GM19035 (cell line): ENCODE measurements around the gene MAML2.

Experiments
- ATAC-seq: cut with Tn5 transposase; IDR thresholded peaks from one replicate; pipeline ENCODE4 v1.9.1; 2021; ENCODE audit not compliant: unreplicated experiment

Gene MAML2

DNA sequence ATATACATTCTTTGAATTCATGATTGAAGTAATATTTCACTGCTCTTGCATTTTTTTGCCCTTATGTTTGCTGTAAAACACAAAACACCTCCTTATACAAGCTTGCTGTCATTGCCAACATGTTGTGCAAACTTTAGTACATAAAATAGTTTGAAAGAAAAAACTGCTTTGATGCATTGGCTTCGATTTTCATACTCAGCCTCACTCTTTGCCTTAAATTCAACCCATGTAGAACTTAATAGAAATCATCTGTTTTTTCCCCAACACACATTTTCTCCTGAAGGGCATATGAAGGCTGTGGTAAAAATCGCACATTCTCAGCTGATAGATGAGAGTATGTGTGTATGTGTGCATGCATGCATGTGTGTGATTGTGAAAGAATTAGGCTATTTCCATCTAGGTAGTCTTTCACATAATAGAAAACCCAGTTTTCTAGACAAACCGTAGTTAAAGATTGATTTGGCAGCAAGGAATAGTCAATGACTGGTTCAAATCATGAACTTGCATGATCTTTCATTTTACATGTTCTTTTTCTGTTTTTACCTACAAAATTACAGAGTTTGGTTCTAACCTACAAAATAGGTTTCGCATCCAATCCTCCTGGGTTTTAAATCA is 346.3 kb downstream of the MAML2 start:
- ATAC-seq, result no peak

- no peak for ATAC-seq
Observed at GRCh38 chr11:95994329-95994728, 348.7 kb downstream of the MAML2 start.

DNA sequence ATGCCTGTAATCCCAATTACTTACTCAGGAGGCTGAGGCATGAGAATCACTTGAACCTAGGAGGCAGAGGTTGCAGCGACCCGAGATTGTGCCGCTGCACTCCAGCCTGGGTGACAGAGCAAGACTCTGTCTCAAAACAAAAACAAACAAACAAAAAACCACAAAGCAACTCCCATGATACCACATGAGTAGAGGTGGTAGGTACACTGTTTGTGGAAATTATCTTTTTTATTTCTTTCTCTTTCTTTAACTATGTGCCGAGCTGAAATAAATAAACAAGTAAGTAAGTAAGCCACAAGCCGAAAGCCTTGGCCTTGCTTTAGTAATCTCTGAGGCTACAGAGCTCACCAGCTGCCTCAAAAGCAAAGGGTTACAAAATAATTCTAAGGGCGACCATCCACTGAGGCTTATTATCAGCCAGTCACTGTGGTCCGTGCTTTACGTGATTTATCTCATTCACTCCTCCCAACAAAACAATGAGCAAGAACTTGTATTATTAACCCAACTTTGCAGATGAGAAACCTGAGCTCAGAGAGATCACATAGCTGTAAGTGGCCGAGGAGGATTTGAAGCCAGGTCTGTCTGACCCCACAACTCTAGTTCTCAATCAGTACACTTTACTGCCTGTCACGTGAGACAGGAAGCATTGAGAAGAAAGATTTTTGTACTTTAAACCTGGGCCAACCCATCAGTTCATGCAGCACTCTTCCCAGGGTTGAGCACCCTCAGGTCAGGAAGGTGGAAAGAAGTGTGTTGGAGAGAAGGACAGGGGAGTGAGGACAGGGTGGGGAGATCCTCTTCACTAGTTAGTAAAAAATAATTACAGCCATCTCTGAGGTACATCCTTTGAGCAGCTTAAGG is 349.3 kb downstream of the MAML2 start:
- ATAC-seq, result no peak

DNA sequence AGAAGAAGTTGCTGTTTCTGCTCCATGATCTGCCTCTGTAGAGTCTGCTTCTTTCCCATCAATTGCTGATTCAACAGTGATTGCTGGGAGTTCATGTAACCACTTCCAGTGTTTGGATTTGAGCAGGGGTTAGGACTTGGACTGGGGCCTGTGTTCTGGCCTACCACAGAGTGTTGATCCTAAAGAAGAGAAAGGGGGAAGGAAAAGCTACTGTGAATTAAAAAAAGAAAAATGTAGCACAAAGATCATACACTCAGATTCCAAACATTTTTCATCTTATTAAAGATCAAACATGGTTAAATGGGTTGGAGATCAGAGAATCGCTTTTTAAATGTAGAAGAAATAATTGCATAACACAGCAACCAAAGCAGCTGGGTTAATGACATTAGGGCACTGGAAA is 351.4 kb downstream of the MAML2 start:
- no peak for ATAC-seq

GRCh38 chr11:95991101-95991500 is 351.9 kb downstream of the MAML2 start:
- no peak for ATAC-seq

DNA sequence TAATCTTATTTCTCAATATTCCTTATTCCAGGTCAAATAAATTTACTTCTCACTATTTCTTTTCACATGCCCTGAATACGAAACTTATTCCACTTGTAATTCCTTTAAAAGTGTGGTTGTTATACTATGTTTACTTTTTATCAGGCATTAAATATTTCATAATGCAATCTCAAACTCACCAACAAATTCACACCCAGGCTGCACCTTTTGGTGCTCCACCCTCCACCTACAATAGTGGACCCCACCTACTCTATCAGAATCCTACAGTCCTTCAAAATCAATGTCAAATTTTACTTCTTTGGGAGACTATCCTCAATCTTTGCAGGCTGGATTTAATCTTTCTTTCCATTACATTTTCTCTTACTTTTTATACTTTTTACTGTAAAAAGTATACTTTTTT is 353.2 kb downstream of the MAML2 start:
- ATAC-seq, result no peak

GRCh38 chr11:95989076-95989605 is 353.9 kb downstream of the MAML2 start:
- ATAC-seq, result no peak

- ATAC-seq, result no peak
Observed at GRCh38 chr11:95985174-95985808, 357.7 kb downstream of the MAML2 start.

DNA sequence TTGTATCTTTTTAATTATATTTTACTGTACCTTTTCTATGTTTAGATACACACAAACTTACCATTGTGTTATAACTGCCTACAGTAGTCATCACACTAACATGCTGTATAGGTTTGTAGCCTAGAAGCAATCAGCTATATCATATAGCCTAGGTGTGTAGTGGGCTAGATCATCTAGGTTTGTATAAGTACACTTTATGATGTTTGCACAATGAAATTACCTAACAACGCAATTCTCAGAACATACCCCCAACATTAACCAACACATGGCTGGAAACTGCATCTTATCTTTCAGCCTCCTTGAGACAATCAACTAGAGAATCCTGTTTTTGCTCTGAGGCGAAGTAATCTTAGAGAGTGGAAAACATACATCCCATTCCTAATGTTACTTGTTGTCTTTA is 358.9 kb downstream of the MAML2 start:
- no peak for ATAC-seq

DNA sequence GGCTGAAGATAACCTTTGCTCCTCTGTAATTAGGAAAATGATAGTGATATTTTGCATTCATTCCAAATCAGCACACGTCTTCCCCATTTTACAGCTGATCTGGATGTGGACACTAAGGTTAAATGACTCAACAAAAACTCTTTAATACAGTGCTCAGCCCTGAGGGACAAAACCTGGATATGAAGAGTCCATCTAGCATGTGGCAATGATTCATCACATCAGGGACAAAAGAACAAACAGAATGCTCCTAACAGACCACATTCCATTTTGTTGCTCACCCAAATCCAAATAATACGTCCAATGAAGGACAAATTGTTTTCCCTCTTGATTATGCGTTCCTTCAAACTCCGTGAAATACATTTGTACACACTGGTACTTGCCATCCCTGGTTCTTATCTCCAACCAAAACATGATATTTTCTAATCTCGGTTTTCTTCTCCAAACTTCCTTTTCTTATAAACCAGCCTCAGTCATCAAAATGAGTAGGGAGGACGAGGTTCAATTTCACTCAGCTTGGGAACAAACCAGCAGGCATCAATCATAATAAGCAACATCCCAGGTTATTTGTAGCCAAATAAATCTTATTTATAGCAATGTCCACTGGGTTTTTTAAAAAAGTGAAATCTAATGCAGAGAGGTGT is 365.3 kb downstream of the MAML2 start:
- ATAC-seq, result no peak

- ATAC-seq, result no peak
Observed at GRCh38 chr11:95976550-95976949, 366.4 kb downstream of the MAML2 start.

GRCh38 chr11:95975343-95975742 is 367.7 kb downstream of the MAML2 start:
- ATAC-seq, result no peak

GRCh38 chr11:95972060-95972459 is 370.9 kb downstream of the MAML2 start:
- ATAC-seq, result no peak

DNA sequence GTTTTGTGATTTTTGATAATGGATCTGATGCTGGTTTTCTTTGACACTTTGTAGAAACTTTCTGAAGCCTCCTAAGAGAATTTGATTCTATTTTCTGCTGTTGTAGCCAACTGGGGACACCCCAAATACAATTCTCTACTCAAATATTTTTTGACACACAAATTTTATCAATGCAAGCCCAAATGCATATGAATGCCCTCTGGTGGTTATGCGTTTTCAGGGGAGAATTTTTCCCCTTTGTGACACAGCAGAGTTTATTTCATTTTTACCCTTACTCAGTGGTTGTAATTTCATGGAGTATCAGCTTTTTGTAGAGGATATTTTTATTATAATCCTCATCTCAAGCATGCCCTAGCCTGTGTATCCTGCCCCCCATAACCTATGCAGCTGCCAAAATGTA is 374.4 kb downstream of the MAML2 start:
- ATAC-seq, result no peak

DNA sequence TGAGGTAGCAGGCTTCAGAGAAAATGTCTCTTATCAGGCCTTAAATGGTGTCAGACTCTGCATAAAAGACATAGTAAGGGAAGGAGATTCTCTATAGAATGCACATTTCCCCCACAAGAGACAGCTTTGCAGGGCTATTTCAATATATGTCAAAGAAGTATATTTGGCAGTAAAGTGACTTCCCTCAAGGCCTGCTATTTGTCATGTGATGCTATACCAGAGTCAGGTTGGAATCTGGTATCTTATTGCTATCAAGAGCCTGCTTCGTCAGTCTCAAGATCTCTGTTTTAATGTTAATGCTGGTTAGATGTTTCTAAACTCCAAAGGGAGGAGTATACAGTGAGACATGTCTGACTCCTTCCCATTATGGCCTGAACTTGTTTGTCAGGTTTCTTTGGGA is 378.7 kb downstream of the MAML2 start:
- no peak for ATAC-seq

DNA sequence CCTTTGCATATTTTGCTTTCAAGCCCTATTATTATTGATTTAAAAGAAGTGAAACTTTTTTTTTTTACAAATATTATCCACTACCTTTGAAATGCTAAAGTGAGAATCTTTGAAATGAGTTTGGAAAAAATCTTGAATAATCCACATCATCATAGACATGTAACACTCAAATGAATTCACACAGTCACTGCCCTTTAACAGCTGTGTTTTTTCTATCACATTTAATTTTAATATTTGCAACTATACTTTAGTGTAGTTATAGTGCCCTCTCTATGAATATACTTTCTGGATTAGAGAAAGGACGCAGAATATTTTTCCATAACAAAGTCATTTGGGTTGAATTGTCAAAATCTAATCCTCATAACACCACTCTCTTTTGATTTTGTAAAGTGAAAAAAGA is 381.2 kb downstream of the MAML2 start:
- no peak for ATAC-seq

GRCh38 chr11:95950905-95951304 is 392.1 kb downstream of the MAML2 start:
- ATAC-seq, result no peak

DNA sequence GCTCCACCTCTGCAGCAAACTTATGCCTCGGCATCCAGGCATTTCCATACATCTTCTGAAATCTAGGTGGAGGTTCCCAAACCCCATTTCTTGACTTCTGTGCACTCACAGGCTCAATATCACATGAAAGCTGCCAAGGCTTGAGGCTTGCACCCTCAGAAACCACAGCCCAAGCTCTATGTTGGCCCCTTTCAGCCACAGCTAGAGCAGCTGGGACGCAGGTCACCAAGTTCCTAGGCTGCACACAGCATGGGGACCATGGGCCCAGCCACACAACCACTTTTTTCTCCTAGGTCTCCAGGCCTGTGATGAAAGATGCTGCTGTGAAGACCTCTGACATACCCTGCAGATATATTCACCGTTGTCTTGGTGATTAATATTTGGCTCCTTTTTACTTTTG is 394.4 kb downstream of the MAML2 start:
- ATAC-seq, result no peak

DNA sequence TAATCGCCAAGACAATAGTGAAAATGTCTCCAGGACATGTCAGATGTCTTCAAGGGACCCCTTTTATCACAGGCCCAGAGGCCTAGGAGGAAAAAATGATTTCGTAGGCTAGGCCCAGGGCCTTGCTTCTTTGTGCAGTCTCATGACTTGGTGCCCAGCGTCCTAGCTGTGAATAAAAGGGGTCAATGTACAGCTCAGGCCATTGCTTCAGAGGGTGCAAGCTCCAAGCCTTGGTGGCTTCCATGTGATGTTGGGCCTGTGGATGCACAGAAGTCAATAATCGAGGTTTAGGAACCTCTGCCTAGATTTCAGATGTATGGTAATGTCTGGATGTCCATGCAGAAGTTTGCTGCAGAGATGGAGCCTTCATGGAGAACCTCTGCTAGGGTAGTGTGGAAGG is 398.4 kb downstream of the MAML2 start:
- ATAC-seq, result no peak

DNA sequence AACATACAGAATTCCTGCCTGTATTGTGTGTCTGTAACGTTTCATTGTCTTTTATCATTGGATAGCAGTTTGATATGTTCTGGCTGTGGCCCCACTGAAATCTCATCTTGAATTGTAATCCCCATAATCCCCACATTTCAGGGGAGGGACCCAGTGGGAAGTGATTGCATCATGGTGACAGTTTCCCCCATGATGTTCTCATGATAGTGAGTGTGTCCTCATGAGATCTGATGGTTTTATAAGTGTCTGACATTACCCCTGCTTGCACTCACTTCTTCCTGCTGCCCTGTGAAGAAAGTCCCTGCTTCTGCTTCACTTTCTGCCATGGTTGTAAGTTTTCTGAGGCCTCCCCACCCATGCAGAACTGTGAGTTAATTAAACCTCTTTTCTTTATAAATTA is 399.4 kb downstream of the MAML2 start:
- no peak for ATAC-seq

DNA sequence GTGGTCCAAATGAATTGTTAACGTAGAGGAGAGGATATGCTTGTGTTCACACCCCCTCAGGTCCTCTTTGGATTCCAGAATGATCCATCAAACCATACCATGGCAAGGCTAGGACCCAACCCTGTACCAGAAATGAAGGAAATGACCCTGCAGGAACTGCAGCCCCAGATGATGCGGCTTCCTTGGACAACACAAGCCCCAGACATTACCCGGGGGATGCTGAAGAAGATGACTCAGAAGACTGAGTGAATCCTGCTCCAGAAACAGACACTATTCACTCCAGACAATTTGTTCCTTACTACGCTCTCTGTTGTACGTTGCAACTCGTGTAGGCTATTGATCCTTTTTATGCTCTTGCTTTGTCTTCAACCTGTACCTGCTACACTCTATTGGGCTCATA is 403.9 kb downstream of the MAML2 start:
- no peak for ATAC-seq
